GM19324 (cell line): Measurements from ENCODE around the gene SKI.

Experiments used
- ATAC-seq: cut with Tn5 transposase; IDR thresholded peaks from one replicate; pipeline ENCODE4 v1.9.1; 2021; ENCODE audit warnings: mild to moderate bottlenecking, moderate library complexity; ENCODE audit not compliant: unreplicated experiment, low FRiP score

SKI gene

GRCh38 chr1:2208309-2209239, 19.5 kb upstream of the SKI start:
- no peak for ATAC-seq

GRCh38 chr1:2209400-2210083, 18.6 kb upstream of the SKI start:
- ATAC-seq: no peak

GRCh38 chr1:2210084-2210653, 17.9 kb upstream of the SKI start:
- ATAC-seq: no peak

- ATAC-seq: no peak
Observed at GRCh38 chr1:2210786-2211185, 17.3 kb upstream of the SKI start.

GRCh38 chr1:2212274-2212531, 15.9 kb upstream of the SKI start:
- ATAC-seq: no peak

GRCh38 chr1:2212532-2213491, 15.3 kb upstream of the SKI start:
- ATAC-seq: no peak

GRCh38 chr1:2213576-2214505, 14.3 kb upstream of the SKI start:
- ATAC-seq: no peak

GRCh38 chr1:2214541-2215241, 13.4 kb upstream of the SKI start:
- no peak for ATAC-seq

- no peak for ATAC-seq
Observed at GRCh38 chr1:2215329-2215728, 12.8 kb upstream of the SKI start.

- ATAC-seq: no peak
Observed at GRCh38 chr1:2215909-2216766, 12.0 kb upstream of the SKI start.

GRCh38 chr1:2216767-2217058, 11.4 kb upstream of the SKI start:
- no peak for ATAC-seq

- no peak for ATAC-seq
Observed at GRCh38 chr1:2221271-2221670, 6.8 kb upstream of the SKI start.

GRCh38 chr1:2224170-2224584, 3.9 kb upstream of the SKI start:
- ATAC-seq: no peak

- ATAC-seq: no peak
Observed at GRCh38 chr1:2224631-2225428, 3.3 kb upstream of the SKI start.

GRCh38 chr1:2226525-2227345, 1.4 kb upstream of the SKI start:
- ATAC-seq: peak; percentile 12

- ATAC-seq: peak; percentile 90
Observed at GRCh38 chr1:2227346-2228156, 568 bp upstream of the SKI start.
